ENCODE measurements around the gene ARHGAP20. TPM values are rescaled to one million over a fixed set of nuclear protein-coding genes. Genes with fewer than 3 reads are reported as not detected.

ARHGAP20 gene
- total RNA-seq, 4 donors from 2014 or later, result 9.0 to 20.3 (median 11.7) TPM

- Histone ChIP-seq H3K4me1 (no peaks in the 10 kb centered on the region), H3K36me3 (no peaks in the 10 kb centered on the region), H3K27me3 (no peaks in the 10 kb centered on the region), H3K27ac (no peak overlapping the region), H3K4me3 (no peak overlapping the region), H3K9me3 (no peaks in the 10 kb centered on the region)
- intact Hi-C loops (cut with DNase I; ENCODE audit: low total_unique reads), result no loop called here
- no peak for TF ChIP-seq POLR2A (IDR thresholded peaks at IDR 0.05)
- no peak for TF ChIP-seq CTCF (IDR thresholded peaks at IDR 0.05)
- no peak for DNase-seq
Observed at GRCh38 chr11:110747531-110747930, 35.3 kb upstream of the ARHGAP20 start.

DNA sequence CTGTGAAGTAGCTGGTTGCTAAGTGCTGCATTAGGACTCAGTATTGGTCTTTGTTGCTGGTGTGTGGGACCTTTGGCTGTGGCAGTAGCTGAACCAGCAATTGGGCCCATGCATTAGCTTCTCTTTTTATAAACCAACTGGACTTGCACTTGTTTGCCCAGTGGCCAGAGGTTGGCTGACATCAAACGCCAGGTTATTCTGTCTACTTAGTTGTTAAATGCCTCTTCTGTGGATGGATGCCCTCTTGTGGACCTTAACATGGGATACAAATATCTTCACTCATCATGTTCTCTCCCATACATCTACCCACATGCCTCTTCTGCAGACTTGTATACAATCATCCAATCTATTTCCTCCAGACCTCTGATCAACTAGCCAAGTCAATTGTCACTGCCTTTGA, 26.4 kb upstream of the ARHGAP20 start:
- no peak for DNase-seq
- Histone ChIP-seq H3K27me3 (peaks cover 0 to 3% of the 10 kb centered on the region in 2 donors), H3K36me3 (no peaks in the 10 kb centered on the region), H3K9me3 (no peaks in the 10 kb centered on the region), H3K27ac (no peak overlapping the region), H3K4me1 (no peaks in the 10 kb centered on the region), H3K4me3 (no peak overlapping the region)
- TF ChIP-seq POLR2A (IDR thresholded peaks at IDR 0.05) (no peak), CTCF (IDR thresholded peaks at IDR 0.05) (no peak)
- intact Hi-C loops (cut with DNase I; ENCODE audit: low total_unique reads), result no loop called here

DNA sequence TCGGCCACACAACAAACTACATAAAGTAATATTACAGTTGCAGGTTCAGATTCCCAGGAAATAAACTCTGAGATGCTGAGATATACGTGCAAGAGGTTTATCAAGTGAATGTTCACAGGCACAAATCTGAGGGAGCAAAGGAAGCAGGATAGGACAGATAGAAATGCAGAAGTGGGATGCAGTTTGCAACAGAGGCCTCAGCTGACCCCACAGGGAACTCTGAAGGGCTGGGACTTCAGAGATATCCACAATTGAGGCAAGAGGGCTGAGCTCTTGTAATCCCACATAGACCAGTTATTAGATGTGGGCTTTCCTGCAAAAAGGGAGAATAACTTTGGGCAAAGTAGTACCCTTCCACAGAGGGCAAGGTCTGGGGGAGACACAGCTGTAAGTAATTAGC, 25.4 kb upstream of the ARHGAP20 start:
- H3K27ac ChIP-seq, result no peak overlapping the region
- DNase-seq, result no peak
- TF ChIP-seq CTCF (IDR thresholded peaks at IDR 0.05) (no peak), POLR2A (IDR thresholded peaks at IDR 0.05) (no peak)
- H3K4me1 ChIP-seq, result no peaks in the 10 kb centered on the region
- H3K4me3 ChIP-seq, result no peak overlapping the region
- H3K36me3 ChIP-seq, result no peaks in the 10 kb centered on the region
- intact Hi-C loops (cut with DNase I; ENCODE audit: low total_unique reads), result no loop called here
- H3K27me3 ChIP-seq, result peaks cover 0 to 3% of the 10 kb centered on the region in 2 donors
- H3K9me3 ChIP-seq, result no peaks in the 10 kb centered on the region

- no peak for DNase-seq
- H3K4me1 ChIP-seq, result no peaks in the 10 kb centered on the region
- peaks cover 0 to 3% of the 10 kb centered on the region in 2 donors for H3K27me3 ChIP-seq
- H3K27ac ChIP-seq, result no peak overlapping the region
- no peaks in the 10 kb centered on the region for H3K36me3 ChIP-seq
- intact Hi-C loops (cut with DNase I; ENCODE audit: low total_unique reads), result no loop called here
- no peaks in the 10 kb centered on the region for H3K9me3 ChIP-seq
- no peak for TF ChIP-seq POLR2A (IDR thresholded peaks at IDR 0.05)
- no peak for TF ChIP-seq CTCF (IDR thresholded peaks at IDR 0.05)
- no peak overlapping the region for H3K4me3 ChIP-seq
Observed at GRCh38 chr11:110736171-110736553, 23.9 kb upstream of the ARHGAP20 start.

DNA sequence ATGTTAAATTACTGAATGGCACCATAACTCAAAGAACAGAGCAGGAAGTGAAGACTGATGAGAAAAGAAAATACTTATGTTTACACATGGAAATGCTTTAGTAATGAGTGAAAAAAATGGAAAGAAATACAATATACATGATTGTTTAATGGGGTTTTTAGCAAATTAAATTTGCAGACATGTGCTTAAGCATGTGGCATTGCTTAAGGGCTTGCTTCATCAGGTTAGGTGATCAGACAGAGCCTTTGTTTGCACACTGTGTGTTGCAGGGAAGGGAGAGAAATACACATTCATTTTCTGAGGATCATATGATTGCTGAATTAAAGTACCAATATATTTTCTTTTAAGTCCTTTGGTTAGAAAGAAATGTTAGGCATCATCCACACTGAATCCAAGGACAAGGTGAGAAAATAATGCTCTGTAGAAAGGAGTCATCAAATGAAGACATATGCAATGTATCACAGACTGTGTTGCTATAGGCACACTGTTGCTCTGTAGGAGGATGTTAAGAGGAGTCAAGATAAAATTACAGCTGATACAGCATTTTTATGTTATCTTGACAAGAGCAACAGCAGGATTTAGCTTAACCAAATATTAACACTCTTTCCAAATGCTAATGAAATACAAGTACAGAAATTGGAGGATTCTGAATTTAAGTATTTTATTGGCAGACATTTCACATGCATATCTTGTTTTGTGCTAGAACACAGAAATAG, 23.4 kb upstream of the ARHGAP20 start:
- no peaks in the 10 kb centered on the region for H3K9me3 ChIP-seq
- H3K4me1 ChIP-seq, result no peaks in the 10 kb centered on the region
- intact Hi-C loops (cut with DNase I; ENCODE audit: low total_unique reads), result no loop called here
- peaks cover 0 to 3% of the 10 kb centered on the region in 2 donors for H3K27me3 ChIP-seq
- H3K36me3 ChIP-seq, result no peaks in the 10 kb centered on the region
- H3K27ac ChIP-seq, result no peak overlapping the region
- no peak for DNase-seq
- TF ChIP-seq CTCF (IDR thresholded peaks at IDR 0.05) (no peak), POLR2A (IDR thresholded peaks at IDR 0.05) (no peak)
- H3K4me3 ChIP-seq, result no peak overlapping the region

Data from uterus (tissue), 4 donors.